Thyroid gland (tissue), 4 donors: ENCODE measurements around the gene FAIM2. TPM values are rescaled to one million over a fixed set of nuclear protein-coding genes. Genes with fewer than 3 reads are reported as not detected.

ENCODE experiments used
- DNase-seq, 2 donors: peaks; one replicate each; pipeline ENCODE4 v3.0.0-alpha.2; 2019
- H3K27ac ChIP-seq, 3 donors: fragments of 200-600 bp; sonication (generic); 1 replicate in 2 of 3; 2 replicates in 1 of 3; pipeline ENCODE4 v1.5.1; 2016 to 2019; ENCODE audit warnings: mild to moderate bottlenecking in 1 of 3, moderate library complexity in 1 of 3
- H3K27me3 ChIP-seq: fragments of 200-600 bp; sonication (generic); one replicate; pipeline ENCODE4 v1.5.1; 2019
- H3K36me3 ChIP-seq, 2 donors: fragments of 200-600 bp; sonication (generic); one replicate each; pipeline ENCODE4 v1.5.1; 2016 to 2019
- H3K4me1 ChIP-seq, 2 donors: fragments of 200-600 bp; sonication (generic); one replicate each; pipeline ENCODE4 v1.5.1; 2017 to 2019
- H3K4me3 ChIP-seq, 3 donors: fragments of 200-600 bp; sonication (generic); replicated peaks in 1 of 3; 1 replicate in 2 of 3; 2 replicates in 1 of 3; pipeline ENCODE4 v1.5.1; 2016; ENCODE audit warnings: mild to moderate bottlenecking in 1 of 3
- H3K9me3 ChIP-seq: fragments of 200-600 bp; sonication (generic); one replicate; pipeline ENCODE4 v1.5.1; 2017
- POLR2A ChIP-seq, 2 donors: fragments of 450-650 bp; IDR thresholded peaks; one replicate each; pipeline ENCODE4 v1.6.1; 2017; ENCODE audit warnings: antibody characterized with exemption in 2 of 2, mild to moderate bottlenecking in 2 of 2, moderate library complexity in 1 of 2
- WGBS, 2 donors: methylation state at CpG; one replicate each; pipeline ENCODE4 v1.1.5; 2017; 5-methylcytosine and 5-hydroxymethylcytosine counted together
- intact Hi-C: fragments of 100-400 bp; cut with DNase I; formaldehyde crosslinking; loops from one replicate; pipeline ENCODE4 v1.15.1; 2023
- total RNA-seq, 4 donors: library from RNA; depleted of rRNA; stranded (reverse); fragments of >200 nt; gene quantifications; one replicate each; pipeline ENCODE4 v1.2.3, GENCODE V29; 2016
- TF ChIP-seq, protein P1 (sequence below), 6 experiments: fragments of 200-600 bp in 3 of 6; fragments of 450-650 bp in 3 of 6; sonication (generic) in 3 of 6; IDR thresholded peaks; one replicate each; pipeline ENCODE4 v1.5.1; 2016 to 2019; ENCODE audit warnings: antibody characterized with exemption in 6 of 6, mild to moderate bottlenecking in 2 of 6, inconsistent platforms in 1 of 6, moderate library complexity in 1 of 6

Gene FAIM2
- total RNA-seq, 4 donors from 2014 or later = 0.13 to 3.0 (median 0.33) TPM; not detected in 1

DNA sequence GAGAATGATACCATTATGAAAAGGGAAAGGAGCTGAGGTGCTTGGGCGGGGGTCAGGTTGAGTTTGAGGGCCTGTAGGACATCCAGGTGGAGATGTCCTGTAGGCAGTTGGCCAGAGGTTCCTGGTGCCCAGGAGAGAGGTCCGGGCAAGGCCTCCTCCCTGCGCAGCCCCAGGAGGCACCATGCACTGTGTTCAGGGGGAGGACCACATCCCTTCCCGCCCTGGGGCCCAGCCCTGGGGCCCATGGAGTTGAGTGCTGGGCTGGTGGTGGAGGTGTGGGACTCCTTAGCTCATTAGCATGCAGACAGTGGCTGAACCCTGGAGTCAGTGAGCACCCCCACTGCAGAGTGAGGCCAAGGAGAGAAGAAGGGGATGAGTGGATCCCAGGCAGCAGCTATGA is 5.7 kb upstream of the FAIM2 start:
- intact Hi-C loops = no loop called here
- H3K4me3 ChIP-seq = no peak overlapping the region
- no peak for DNase-seq
- TF ChIP-seq POLR2A (IDR thresholded peaks at IDR 0.05) = no peak
- TF ChIP-seq, protein P1, sequence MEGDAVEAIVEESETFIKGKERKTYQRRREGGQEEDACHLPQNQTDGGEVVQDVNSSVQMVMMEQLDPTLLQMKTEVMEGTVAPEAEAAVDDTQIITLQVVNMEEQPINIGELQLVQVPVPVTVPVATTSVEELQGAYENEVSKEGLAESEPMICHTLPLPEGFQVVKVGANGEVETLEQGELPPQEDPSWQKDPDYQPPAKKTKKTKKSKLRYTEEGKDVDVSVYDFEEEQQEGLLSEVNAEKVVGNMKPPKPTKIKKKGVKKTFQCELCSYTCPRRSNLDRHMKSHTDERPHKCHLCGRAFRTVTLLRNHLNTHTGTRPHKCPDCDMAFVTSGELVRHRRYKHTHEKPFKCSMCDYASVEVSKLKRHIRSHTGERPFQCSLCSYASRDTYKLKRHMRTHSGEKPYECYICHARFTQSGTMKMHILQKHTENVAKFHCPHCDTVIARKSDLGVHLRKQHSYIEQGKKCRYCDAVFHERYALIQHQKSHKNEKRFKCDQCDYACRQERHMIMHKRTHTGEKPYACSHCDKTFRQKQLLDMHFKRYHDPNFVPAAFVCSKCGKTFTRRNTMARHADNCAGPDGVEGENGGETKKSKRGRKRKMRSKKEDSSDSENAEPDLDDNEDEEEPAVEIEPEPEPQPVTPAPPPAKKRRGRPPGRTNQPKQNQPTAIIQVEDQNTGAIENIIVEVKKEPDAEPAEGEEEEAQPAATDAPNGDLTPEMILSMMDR (IDR thresholded peaks at IDR 0.05) = no peak
- H3K27ac ChIP-seq = no peak overlapping the region
- peaks cover 8 to 21% of the 10 kb centered on the region in 2 donors for H3K4me1 ChIP-seq
- H3K36me3 ChIP-seq = no peaks in the 10 kb centered on the region
- no peaks in the 10 kb centered on the region for H3K27me3 ChIP-seq
- WGBS, 2 donors = 63 to 84% methylated on average over 3 of the region's 4 CpGs
- no peaks in the 10 kb centered on the region for H3K9me3 ChIP-seq

DNA sequence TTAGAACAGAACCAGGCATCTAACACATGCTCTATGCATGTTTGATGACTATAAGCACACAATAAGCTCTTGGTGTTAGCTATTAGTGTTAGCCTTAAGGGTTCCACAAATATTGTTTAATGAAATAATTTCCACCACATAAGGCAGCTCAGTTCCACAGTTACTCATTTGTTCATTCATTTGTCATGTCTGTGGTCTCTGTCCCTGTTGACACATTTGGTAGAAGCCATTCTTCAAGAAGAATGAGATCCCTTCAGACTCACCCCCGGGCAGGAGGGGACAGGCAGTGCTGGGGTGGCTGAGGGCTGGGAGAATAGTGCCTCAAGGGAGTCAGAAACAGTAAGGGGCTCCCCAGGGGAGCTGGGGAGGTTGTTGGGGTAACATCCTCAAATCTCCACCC is 3.7 kb upstream of the FAIM2 start:
- WGBS, 2 donors = 69 to 75% methylated on average over 1 of the region's 1 CpG
- no peak for DNase-seq

DNA sequence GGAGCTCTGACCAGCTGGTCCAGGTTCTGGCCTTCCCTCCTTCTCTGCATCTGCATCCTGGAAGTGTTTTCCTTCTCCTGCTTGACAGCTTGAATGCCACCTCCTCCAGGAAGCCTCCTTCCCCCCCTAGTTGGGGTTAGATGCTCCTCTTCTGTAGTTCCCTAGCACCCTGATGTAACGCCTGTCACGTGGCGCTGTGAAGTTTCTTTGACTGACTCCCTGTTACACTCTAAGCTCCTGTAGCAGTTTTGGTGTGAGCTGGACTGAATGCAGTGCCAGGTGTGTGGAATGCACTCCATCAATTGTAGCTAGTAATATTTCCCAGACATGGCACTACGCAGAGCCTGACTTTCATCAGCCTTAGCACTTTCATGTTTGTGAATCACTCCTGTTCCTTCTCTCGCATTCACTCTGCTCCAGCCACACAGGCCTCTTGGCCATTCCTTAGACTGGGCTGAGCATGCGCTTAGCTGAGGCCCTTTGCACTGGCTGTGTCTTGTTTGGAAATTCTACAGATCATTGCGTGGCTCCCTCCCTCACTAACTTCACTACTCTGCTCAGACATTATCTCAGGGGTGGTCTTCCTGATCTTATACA is 2.1 kb upstream of the FAIM2 start:
- Histone ChIP-seq H3K4me3 (no peak overlapping the region), H3K36me3 (no peaks in the 10 kb centered on the region), H3K27me3 (no peaks in the 10 kb centered on the region), H3K4me1 (peaks cover 3 to 15% of the 10 kb centered on the region in 2 donors), H3K27ac (no peak overlapping the region), H3K9me3 (no peaks in the 10 kb centered on the region)
- TF ChIP-seq, protein P1 (IDR thresholded peaks at IDR 0.05) = no peak
- TF ChIP-seq POLR2A (IDR thresholded peaks at IDR 0.05) = no peak
- DNase-seq = no peak
- 91 to 96% methylated on average over 7 of the region's 7 CpGs for WGBS, 2 donors
- intact Hi-C loops = no loop called here

More for the DNA sequence above, 3.7 kb upstream of the FAIM2 start:
- intact Hi-C loops = no loop called here
- Histone ChIP-seq H3K4me3 (no peak overlapping the region), H3K9me3 (no peaks in the 10 kb centered on the region), H3K4me1 (peaks cover 8 to 21% of the 10 kb centered on the region in 2 donors), H3K27me3 (no peaks in the 10 kb centered on the region), H3K36me3 (no peaks in the 10 kb centered on the region), H3K27ac (no peak overlapping the region)
- no peak for TF ChIP-seq POLR2A (IDR thresholded peaks at IDR 0.05)
- TF ChIP-seq, protein P1 (IDR thresholded peaks at IDR 0.05) = no peak

DNA sequence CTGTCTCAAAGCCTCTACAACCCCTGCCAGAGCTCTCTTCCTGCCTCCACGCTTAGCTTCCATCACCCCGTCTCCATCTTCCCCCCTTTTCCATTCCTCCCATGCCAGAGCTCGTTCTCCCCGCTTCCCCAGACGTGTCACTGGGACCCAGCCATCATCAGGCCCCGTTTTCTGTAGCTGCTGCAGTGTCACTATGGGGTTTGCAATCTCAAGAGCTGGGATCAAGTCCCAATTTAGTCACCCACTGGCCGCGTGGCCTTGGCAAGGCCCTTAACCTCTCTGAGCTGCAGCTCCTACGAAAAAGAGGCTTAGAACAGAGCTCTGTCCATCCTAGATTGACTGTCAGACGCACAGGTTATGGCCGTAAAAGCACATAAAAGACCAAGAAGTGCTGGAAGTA is 901 bp upstream of the FAIM2 start:
- intact Hi-C loops = no loop called here
- H3K27ac ChIP-seq = no peak overlapping the region
- H3K4me3 ChIP-seq = no peak overlapping the region
- H3K36me3 ChIP-seq = no peaks in the 10 kb centered on the region
- H3K27me3 ChIP-seq = no peaks in the 10 kb centered on the region
- H3K9me3 ChIP-seq = no peaks in the 10 kb centered on the region
- DNase-seq = no peak
- 92 to 94% methylated on average over 11 of the region's 11 CpGs for WGBS, 2 donors
- H3K4me1 ChIP-seq = peaks cover 0 to 2% of the 10 kb centered on the region in 2 donors
- TF ChIP-seq POLR2A (IDR thresholded peaks at IDR 0.05) = no peak
- TF ChIP-seq, protein P1 (IDR thresholded peaks at IDR 0.05) = no peak

DNA sequence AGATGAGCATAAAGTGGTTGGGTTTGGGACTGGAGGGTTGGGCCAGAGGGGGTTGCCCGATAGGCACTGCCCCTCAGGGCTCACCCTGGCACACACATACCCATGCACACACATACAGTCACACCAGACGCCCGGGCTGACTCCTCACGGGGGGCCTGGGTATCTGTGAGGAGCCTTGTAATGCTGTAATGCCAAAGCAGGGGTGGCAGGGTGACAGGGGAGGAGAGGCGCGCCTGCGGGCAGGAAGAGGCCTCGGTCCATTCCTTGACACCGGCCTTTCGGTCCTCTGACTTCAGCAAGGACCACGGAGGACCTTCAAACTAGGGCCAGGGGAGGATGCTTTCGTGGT is 375 bp downstream of the FAIM2 start:
- intact Hi-C loops = no loop called here
- 48 to 63% methylated on average over 12 of the region's 12 CpGs for WGBS, 2 donors
- Histone ChIP-seq H3K9me3 (no peaks in the 10 kb centered on the region), H3K27me3 (no peaks in the 10 kb centered on the region), H3K4me1 (no peaks in the 10 kb centered on the region), H3K36me3 (no peaks in the 10 kb centered on the region), H3K27ac (no peak overlapping the region), H3K4me3 (no peak overlapping the region)
- TF ChIP-seq POLR2A (IDR thresholded peaks at IDR 0.05) = no peak
- TF ChIP-seq, protein P1 (IDR thresholded peaks at IDR 0.05) = no peak
- no peak for DNase-seq
